Measurements from ENCODE around the gene ATAD5. TPM values are rescaled to one million over a fixed set of nuclear protein-coding genes. Genes with fewer than 3 reads are reported as not detected.

ATAD5 gene
- total and polyA plus RNA-seq, 2 of the 4 experiments (the other 2 are of a cell fraction), result 1.0 to 1.3 TPM

GRCh38 chr17:30821871-30822723 is 9.7 kb upstream of the ATAD5 start:
- Histone ChIP-seq H2BK15ac (ENCODE audit: low read depth, low read length) (no peak overlapping the region), H4K8ac (ENCODE audit: low read depth in 2 of 2, low read length in 2 of 2) (no peak overlapping the region), H3K27ac (ENCODE audit: insufficient read depth, low read length) (no peak overlapping the region), H2BK20ac (ENCODE audit: low read depth, low read length) (no peak overlapping the region), H2AK9ac (replicated peaks; ENCODE audit: low read depth, low read length, poor library complexity) (no peak overlapping the region), H3K36me3 (ENCODE audit: control insufficient read depth, insufficient read depth, low read length) (no peaks in the 10 kb centered on the region), H3K4me3 (ENCODE audit: insufficient read depth, low read depth, low read length) (no peak overlapping the region), H3K9me3 (ENCODE audit: control insufficient read depth, insufficient read depth, low read length) (no peaks in the 10 kb centered on the region), H3K9ac (ENCODE audit: low read depth, low read length) (no peak overlapping the region), H3K9me1 (ENCODE audit: insufficient read depth, low read length) (0 out of 2 replicates have a peak, but pooled peaks cover 4% of the 10 kb centered on the region), H2AK5ac (ENCODE audit: low read depth, low read length) (no peak overlapping the region), H3K14ac (replicated peaks; ENCODE audit: low read depth, low read length) (no peak overlapping the region), H3K4me2 (ENCODE audit: low read depth, low read length) (no peak overlapping the region), H2BK120ac (ENCODE audit: low read depth, low read length) (no peak overlapping the region), H3K56ac (ENCODE audit: extremely low read depth, insufficient read depth, low read length) (no peak overlapping the region), H2AFZ (replicated peaks; ENCODE audit: low read length, poor library complexity) (no peak overlapping the region), H3K79me1 (ENCODE audit: low read depth in 1 of 2, low read length in 2 of 2) (peaks cover 22 to 52% of the 10 kb centered on the region in 2 experiments), H3K23ac (ENCODE audit: low read depth, low read length) (no peak overlapping the region; the same call in 1 of the 2 replicates), H3K4me1 (ENCODE audit: control insufficient read depth, insufficient read depth, low read length) (peaks cover 3% of the 10 kb centered on the region), H4K20me1 (ENCODE audit: insufficient read depth, low read length) (no peaks in the 10 kb centered on the region), H3K4ac (ENCODE audit: low read depth, low read length) (no peak overlapping the region), H3K27me3 (ENCODE audit: control insufficient read depth, insufficient read depth, low read length) (no peaks in the 10 kb centered on the region), H3K18ac (ENCODE audit: low read depth, low read length) (no peak overlapping the region), H4K91ac (ENCODE audit: insufficient read depth, low read depth, low read length) (no peak overlapping the region), H2BK5ac (ENCODE audit: low read depth, low read length, poor library complexity, severe bottlenecking) (no peak overlapping the region), H4K5ac (ENCODE audit: low read depth, low read length) (no peak overlapping the region)
- no TSS peak for BruUV-seq (replicated peaks)
- in situ Hi-C loops (cut with MboI; ENCODE audit: low sequenced_read_pairs), result no loop called here
- intact Hi-C loops (cut with micrococcal nuclease), result no loop called here
- TF ChIP-seq MAZ (IDR thresholded peaks at IDR 0.05; ENCODE audit: borderline replicate concordance, low read depth, low read length) (no peak), USF2 (IDR thresholded peaks at IDR 0.05; ENCODE audit: low read depth, low read length) (no peak), RAD21 (IDR thresholded peaks at IDR 0.05; ENCODE audit: low read length) (no peak), RCOR1 (IDR thresholded peaks at IDR 0.05; ENCODE audit: insufficient replicate concordance, low read length) (no peak), CTCF (conservative IDR thresholded peaks at IDR 0.05; ENCODE audit: low read depth, low read length) (no peak), CEBPB (IDR thresholded peaks at IDR 0.05; ENCODE audit: low read depth, low read length) (no peak), MXI1 (IDR thresholded peaks at IDR 0.05; ENCODE audit: borderline replicate concordance, low read depth, low read length) (no peak), SMC3 (IDR thresholded peaks at IDR 0.05; ENCODE audit: low read depth, low read length) (no peak), BHLHE40 (IDR thresholded peaks at IDR 0.05; ENCODE audit: low read depth, low read length) (no peak), MAFK (IDR thresholded peaks at IDR 0.05; ENCODE audit: low read depth, low read length) (no peak), POLR2A (IDR thresholded peaks at IDR 0.05; ENCODE audit: low read depth, low read length) (no peak), NFE2L2 (IDR thresholded peaks at IDR 0.05; ENCODE audit: low read depth, low read length) (no peak), ELK1 (IDR thresholded peaks at IDR 0.05; ENCODE audit: borderline replicate concordance, low read depth, low read length) (no peak), CHD1 (IDR thresholded peaks at IDR 0.05; ENCODE audit: low read depth, low read length) (no peak), RFX5 (IDR thresholded peaks at IDR 0.05; ENCODE audit: low read depth, low read length) (no peak)
- no peak for DNase-seq
- ChIA-PET CTCF (interaction anchor here (0.6 kb wide), 1 partner anchor 13 kb away, joined by 4 read pairs; no protein-coding TSS in a partner anchor), POLR2A (ENCODE audit: unreplicated experiment) (no interaction called here)
- dilution Hi-C loops (cut with HindIII; ENCODE audit: low sequenced_read_pairs, unreplicated experiment), result no loop called here
- WGBS, 2 experiments (ENCODE audit: extremely low coverage in 2 of 2, insufficient read length in 1 of 2), result no CpG with 5 or more reads among the region's 9 CpGs
- no peak for ATAC-seq (ENCODE audit: low read depth)
